ENCODE results near the gene MYO9A.

DNA sequence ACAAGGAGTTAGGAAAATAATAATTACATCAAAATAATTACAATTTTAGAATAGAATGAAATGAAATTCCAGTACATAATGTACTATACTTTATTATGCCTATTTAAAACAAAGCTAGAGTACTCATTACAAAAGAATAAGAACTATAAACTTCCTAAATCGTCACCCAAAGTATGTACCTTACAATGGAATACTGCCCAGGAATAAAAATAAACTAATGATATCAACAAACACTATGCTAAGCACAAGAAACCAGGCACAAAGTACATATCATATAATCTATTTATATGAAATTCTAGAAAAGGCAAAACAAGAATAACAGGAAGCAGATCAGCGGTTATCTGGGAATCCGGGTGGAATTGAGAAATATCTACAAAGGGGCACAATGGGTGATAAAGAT is 84.7 kb downstream of the MYO9A start:
- TF ChIP-seq, protein P1, sequence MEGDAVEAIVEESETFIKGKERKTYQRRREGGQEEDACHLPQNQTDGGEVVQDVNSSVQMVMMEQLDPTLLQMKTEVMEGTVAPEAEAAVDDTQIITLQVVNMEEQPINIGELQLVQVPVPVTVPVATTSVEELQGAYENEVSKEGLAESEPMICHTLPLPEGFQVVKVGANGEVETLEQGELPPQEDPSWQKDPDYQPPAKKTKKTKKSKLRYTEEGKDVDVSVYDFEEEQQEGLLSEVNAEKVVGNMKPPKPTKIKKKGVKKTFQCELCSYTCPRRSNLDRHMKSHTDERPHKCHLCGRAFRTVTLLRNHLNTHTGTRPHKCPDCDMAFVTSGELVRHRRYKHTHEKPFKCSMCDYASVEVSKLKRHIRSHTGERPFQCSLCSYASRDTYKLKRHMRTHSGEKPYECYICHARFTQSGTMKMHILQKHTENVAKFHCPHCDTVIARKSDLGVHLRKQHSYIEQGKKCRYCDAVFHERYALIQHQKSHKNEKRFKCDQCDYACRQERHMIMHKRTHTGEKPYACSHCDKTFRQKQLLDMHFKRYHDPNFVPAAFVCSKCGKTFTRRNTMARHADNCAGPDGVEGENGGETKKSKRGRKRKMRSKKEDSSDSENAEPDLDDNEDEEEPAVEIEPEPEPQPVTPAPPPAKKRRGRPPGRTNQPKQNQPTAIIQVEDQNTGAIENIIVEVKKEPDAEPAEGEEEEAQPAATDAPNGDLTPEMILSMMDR (IDR thresholded peaks at IDR 0.05): no peak
- no peak for TF ChIP-seq ZFX (IDR thresholded peaks at IDR 0.05; ENCODE audit: borderline replicate concordance)

Data from 22Rv1 (cell line).